GM23338 (cell line): ENCODE data around the gene PUM1.

Experiments
- CREB1 ChIP-seq: fragments of 250-450 bp; sonication (Bioruptor Pico); IDR thresholded peaks from 2 replicates; pipeline ENCODE4 v1.5.0; 2020; ENCODE audit warnings: low read depth, mild to moderate bottlenecking, moderate library complexity
- EZH2 ChIP-seq: fragments of 200-600 bp; sonication (generic); IDR thresholded peaks from one replicate; pipeline ENCODE4 v1.8.0; 2017; ENCODE audit warnings: antibody characterized with exemption, mild to moderate bottlenecking, low read depth; ENCODE audit not compliant: unreplicated experiment
- EZH2phosphoT487 ChIP-seq: fragments of 200-600 bp; sonication (generic); IDR thresholded peaks from one replicate; pipeline ENCODE4 v1.8.1; 2018; ENCODE audit warnings: antibody characterized with exemption; ENCODE audit not compliant: unreplicated experiment
- POLR2AphosphoS5 ChIP-seq: IDR thresholded peaks from 2 replicates; pipeline ENCODE4 v1.6.1; 2016; ENCODE audit warnings: antibody characterized with exemption, low read depth
- STAT1 ChIP-seq: IDR thresholded peaks from one replicate; pipeline ENCODE4 v1.6.1; 2016; ENCODE audit warnings: antibody characterized with exemption; ENCODE audit not compliant: unreplicated experiment
- TF ChIP-seq, protein P1 (sequence below), 2 experiments: fragments of 200-600 bp in 1 of 2; sonication (generic) in 1 of 2; conservative IDR thresholded peaks; 2 replicates each; pipeline versions ENCODE4 v1.5.1 to v1.6.1; 2016 to 2017; ENCODE audit warnings: antibody characterized with exemption in 2 of 2, low read depth in 2 of 2, mild to moderate bottlenecking in 2 of 2, moderate library complexity in 1 of 2
- TF ChIP-seq, protein P2 (sequence below): IDR thresholded peaks from one replicate; pipeline ENCODE4 v1.6.1; 2018; ENCODE audit warnings: antibody characterized with exemption; ENCODE audit not compliant: unreplicated experiment
- TF ChIP-seq, protein P3 (sequence below): IDR thresholded peaks from 2 replicates; pipeline ENCODE4 v1.6.1; 2016; ENCODE audit warnings: antibody characterized with exemption

DNA sequence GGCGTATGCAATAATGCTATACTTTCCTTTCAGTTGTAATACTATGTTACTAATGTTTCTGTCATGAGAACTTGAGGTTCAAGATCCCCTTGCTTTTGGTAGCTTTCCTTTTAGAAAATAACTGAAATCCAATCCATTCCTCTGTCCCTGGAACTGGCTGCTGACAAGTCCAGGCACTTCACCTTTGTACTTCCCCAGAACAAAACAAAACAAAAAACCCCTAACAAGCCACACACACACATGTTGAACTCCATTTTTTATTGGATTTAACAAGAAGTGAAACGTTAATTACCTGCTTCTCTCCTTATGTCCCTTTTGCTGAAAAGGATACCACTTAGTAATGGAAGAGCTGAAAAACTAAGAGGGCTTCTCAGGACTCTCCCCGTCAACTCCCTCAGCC lies 130.9 kb downstream of the PUM1 start:
- TF ChIP-seq, protein P1, sequence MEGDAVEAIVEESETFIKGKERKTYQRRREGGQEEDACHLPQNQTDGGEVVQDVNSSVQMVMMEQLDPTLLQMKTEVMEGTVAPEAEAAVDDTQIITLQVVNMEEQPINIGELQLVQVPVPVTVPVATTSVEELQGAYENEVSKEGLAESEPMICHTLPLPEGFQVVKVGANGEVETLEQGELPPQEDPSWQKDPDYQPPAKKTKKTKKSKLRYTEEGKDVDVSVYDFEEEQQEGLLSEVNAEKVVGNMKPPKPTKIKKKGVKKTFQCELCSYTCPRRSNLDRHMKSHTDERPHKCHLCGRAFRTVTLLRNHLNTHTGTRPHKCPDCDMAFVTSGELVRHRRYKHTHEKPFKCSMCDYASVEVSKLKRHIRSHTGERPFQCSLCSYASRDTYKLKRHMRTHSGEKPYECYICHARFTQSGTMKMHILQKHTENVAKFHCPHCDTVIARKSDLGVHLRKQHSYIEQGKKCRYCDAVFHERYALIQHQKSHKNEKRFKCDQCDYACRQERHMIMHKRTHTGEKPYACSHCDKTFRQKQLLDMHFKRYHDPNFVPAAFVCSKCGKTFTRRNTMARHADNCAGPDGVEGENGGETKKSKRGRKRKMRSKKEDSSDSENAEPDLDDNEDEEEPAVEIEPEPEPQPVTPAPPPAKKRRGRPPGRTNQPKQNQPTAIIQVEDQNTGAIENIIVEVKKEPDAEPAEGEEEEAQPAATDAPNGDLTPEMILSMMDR (conservative IDR thresholded peaks at IDR 0.05; ENCODE audit: low read depth in 2 of 2), result no peak
- TF ChIP-seq EZH2 (no peak), EZH2phosphoT487 (no peak), STAT1 (no peak), POLR2AphosphoS5 (no peak), CREB1 (CRISPR knock-in tag) (no peak)
- TF ChIP-seq, protein P2, sequence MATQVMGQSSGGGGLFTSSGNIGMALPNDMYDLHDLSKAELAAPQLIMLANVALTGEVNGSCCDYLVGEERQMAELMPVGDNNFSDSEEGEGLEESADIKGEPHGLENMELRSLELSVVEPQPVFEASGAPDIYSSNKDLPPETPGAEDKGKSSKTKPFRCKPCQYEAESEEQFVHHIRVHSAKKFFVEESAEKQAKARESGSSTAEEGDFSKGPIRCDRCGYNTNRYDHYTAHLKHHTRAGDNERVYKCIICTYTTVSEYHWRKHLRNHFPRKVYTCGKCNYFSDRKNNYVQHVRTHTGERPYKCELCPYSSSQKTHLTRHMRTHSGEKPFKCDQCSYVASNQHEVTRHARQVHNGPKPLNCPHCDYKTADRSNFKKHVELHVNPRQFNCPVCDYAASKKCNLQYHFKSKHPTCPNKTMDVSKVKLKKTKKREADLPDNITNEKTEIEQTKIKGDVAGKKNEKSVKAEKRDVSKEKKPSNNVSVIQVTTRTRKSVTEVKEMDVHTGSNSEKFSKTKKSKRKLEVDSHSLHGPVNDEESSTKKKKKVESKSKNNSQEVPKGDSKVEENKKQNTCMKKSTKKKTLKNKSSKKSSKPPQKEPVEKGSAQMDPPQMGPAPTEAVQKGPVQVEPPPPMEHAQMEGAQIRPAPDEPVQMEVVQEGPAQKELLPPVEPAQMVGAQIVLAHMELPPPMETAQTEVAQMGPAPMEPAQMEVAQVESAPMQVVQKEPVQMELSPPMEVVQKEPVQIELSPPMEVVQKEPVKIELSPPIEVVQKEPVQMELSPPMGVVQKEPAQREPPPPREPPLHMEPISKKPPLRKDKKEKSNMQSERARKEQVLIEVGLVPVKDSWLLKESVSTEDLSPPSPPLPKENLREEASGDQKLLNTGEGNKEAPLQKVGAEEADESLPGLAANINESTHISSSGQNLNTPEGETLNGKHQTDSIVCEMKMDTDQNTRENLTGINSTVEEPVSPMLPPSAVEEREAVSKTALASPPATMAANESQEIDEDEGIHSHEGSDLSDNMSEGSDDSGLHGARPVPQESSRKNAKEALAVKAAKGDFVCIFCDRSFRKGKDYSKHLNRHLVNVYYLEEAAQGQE, result no peak
- TF ChIP-seq, protein P3, sequence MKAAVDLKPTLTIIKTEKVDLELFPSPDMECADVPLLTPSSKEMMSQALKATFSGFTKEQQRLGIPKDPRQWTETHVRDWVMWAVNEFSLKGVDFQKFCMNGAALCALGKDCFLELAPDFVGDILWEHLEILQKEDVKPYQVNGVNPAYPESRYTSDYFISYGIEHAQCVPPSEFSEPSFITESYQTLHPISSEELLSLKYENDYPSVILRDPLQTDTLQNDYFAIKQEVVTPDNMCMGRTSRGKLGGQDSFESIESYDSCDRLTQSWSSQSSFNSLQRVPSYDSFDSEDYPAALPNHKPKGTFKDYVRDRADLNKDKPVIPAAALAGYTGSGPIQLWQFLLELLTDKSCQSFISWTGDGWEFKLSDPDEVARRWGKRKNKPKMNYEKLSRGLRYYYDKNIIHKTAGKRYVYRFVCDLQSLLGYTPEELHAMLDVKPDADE, result no peak
